ENCODE results near the gene DOLPP1. TPM values are rescaled to one million over a fixed set of nuclear protein-coding genes. Genes with fewer than 3 reads are reported as not detected.

DOLPP1 gene
- polyA plus RNA-seq, 1 donor from 2014 or later = 31.5 TPM

GRCh38 chr9:129036241-129036922 is 44.5 kb upstream of the DOLPP1 start, which contains the start of gene MIGA2:
Gene MIGA2 (plus strand): TSS chr9:129036626. CDS start chr9:129040595, 3,969 bp downstream.
- no peaks in the 10 kb centered on the region for H3K27me3 ChIP-seq (ENCODE audit: insufficient read depth, low read depth, low read length)
- H3F3A ChIP-seq (ENCODE audit: insufficient read depth, low read length, poor library complexity, severe bottlenecking) = no peaks in the 10 kb centered on the region
- peaks cover under 1% of the 10 kb centered on the region for H3K36me3 ChIP-seq (ENCODE audit: insufficient read depth, low read length)
- H4K20me1 ChIP-seq (ENCODE audit: insufficient read depth) = no peaks in the 10 kb centered on the region
- H2AFZ ChIP-seq (ENCODE audit: low read depth, low read length) = peak within 1 kb of the TSS; percentile 88
- no peaks in the 10 kb centered on the region for H3K9me2 ChIP-seq (ENCODE audit: insufficient read depth, low read length)
- H3K79me2 ChIP-seq (replicated peaks; ENCODE audit: insufficient read depth, low read length) = peaks cover 9% of the 10 kb centered on the region
- TF ChIP-seq SMC3 (conservative IDR thresholded peaks at IDR 0.05; ENCODE audit: poor library complexity) (peak; percentile 43), REST (IDR thresholded peaks at IDR 0.05; ENCODE audit: borderline replicate concordance) (peak; percentile 84), RAD21 (conservative IDR thresholded peaks at IDR 0.05) (peak; percentile 18), CTCF (IDR thresholded peaks at IDR 0.05; ENCODE audit: poor library complexity, severe bottlenecking) (peak; percentile 11), EP300 (conservative IDR thresholded peaks at IDR 0.05; ENCODE audit: poor library complexity, severe bottlenecking) (peak; percentile 29), MXI1 (conservative IDR thresholded peaks at IDR 0.05; ENCODE audit: poor library complexity, severe bottlenecking) (peak; percentile 91), TAF1 (IDR thresholded peaks at IDR 0.05; ENCODE audit: low read depth) (peak; percentile 87), EZH2 (IDR thresholded peaks at IDR 0.05; ENCODE audit: borderline replicate concordance, insufficient read depth, low read length, poor library complexity, severe bottlenecking) (no peak), POLR2AphosphoS5 (IDR thresholded peaks at IDR 0.05) (peak; percentile 78)
- H3K4me3 ChIP-seq (ENCODE audit: low read length) = peak within 1 kb of the TSS; percentile 99
- no peaks in the 10 kb centered on the region for H3K9me3 ChIP-seq (ENCODE audit: low read length)
- peak within 1 kb of the TSS; percentile 68 for H3K4me2 ChIP-seq (ENCODE audit: low read length)
- peak within 1 kb of the TSS; percentile 71 for H3K27ac ChIP-seq (ENCODE audit: low read length)
- peak within 1 kb of the TSS; percentile 86 for H3K9ac ChIP-seq (ENCODE audit: low read length)

- Histone ChIP-seq H3K4me3 (ENCODE audit: low read length) (peak overlapping the region; percentile 99), H2AFZ (ENCODE audit: low read depth, low read length) (peak overlapping the region; percentile 88), H3K4me2 (ENCODE audit: low read length) (peak overlapping the region; percentile 65), H3K79me2 (replicated peaks; ENCODE audit: insufficient read depth, low read length) (peaks cover 9% of the 10 kb centered on the region), H3K27me3 (ENCODE audit: insufficient read depth, low read depth, low read length) (no peaks in the 10 kb centered on the region), H3K27ac (ENCODE audit: low read length) (peak overlapping the region; percentile 71), H3K9me3 (ENCODE audit: low read length) (no peaks in the 10 kb centered on the region), H3K36me3 (ENCODE audit: insufficient read depth, low read length) (peaks cover 4% of the 10 kb centered on the region), H3F3A (ENCODE audit: insufficient read depth, low read length, poor library complexity, severe bottlenecking) (no peaks in the 10 kb centered on the region), H3K9me2 (ENCODE audit: insufficient read depth, low read length) (no peaks in the 10 kb centered on the region), H3K9ac (ENCODE audit: low read length) (peak overlapping the region; percentile 86), H4K20me1 (ENCODE audit: insufficient read depth) (no peaks in the 10 kb centered on the region)
- no peak for TF ChIP-seq RAD21 (conservative IDR thresholded peaks at IDR 0.05)
- TF ChIP-seq MXI1 (conservative IDR thresholded peaks at IDR 0.05; ENCODE audit: poor library complexity, severe bottlenecking) = peak; percentile 62
These were observed 43.8 kb upstream of the DOLPP1 start for GRCh38 chr9:129036923-129037766.
